DND-41 (cell line): ENCODE measurements around the gene EPM2A.

Experiments used
- ATAC-seq: fragments of 200-7000 bp; cut with Tn5 transposase; 3 replicates; pipeline ENCODE4 v1.9.1; 2021; ENCODE audit warnings: low read depth; ENCODE audit not compliant: insufficient read depth
- DNase-seq: peaks from one replicate; pipeline ENCODE4 v3.0.0-alpha.2; 2020
- H2AFZ ChIP-seq: 2 replicates; pipeline ENCODE4 v1.6.0; 2012; ENCODE audit warnings: low read depth, low read length
- H3K27ac ChIP-seq: 2 replicates; pipeline ENCODE4 v1.5.1; 2012; ENCODE audit warnings: low read length, inconsistent platforms
- H3K27me3 ChIP-seq: fragments of 200-600 bp; sonication (generic); 2 replicates; pipeline ENCODE4 v1.6.0; 2012; ENCODE audit warnings: low read length, mild to moderate bottlenecking, inconsistent platforms; ENCODE audit not compliant: insufficient read depth, poor library complexity
- H3K36me3 ChIP-seq: 2 replicates; pipeline ENCODE4 v1.5.1; 2012; ENCODE audit warnings: low read length, inconsistent platforms; ENCODE audit not compliant: insufficient read depth
- H3K4me1 ChIP-seq: 2 replicates; pipeline ENCODE4 v1.5.1; 2012; ENCODE audit warnings: mild to moderate bottlenecking, low read length; ENCODE audit not compliant: insufficient read depth
- H3K4me2 ChIP-seq: 2 replicates; pipeline ENCODE4 v1.6.0; 2012; ENCODE audit warnings: mild to moderate bottlenecking, moderate library complexity, low read length, inconsistent platforms; ENCODE audit not compliant: insufficient read depth
- H3K4me3 ChIP-seq, 2 experiments: fragments of 200-600 bp in 1 of 2; shearing (Covaris generic) in 1 of 2; 2 replicates each; pipeline ENCODE4 v1.5.1; 2012 to 2016; ENCODE audit warnings: inconsistent platforms in 2 of 2, low read length in 2 of 2, mild to moderate bottlenecking in 2 of 2, low read depth in 1 of 2, moderate library complexity in 1 of 2
- H3K79me2 ChIP-seq: 2 replicates; pipeline ENCODE4 v1.6.0; 2012; ENCODE audit warnings: low read length, inconsistent platforms; ENCODE audit not compliant: insufficient read depth
- H3K9ac ChIP-seq: 2 replicates; pipeline ENCODE4 v1.6.0; 2012; ENCODE audit warnings: low read depth, mild to moderate bottlenecking, inconsistent platforms, low read length, moderate library complexity
- H3K9me3 ChIP-seq: 2 replicates; pipeline ENCODE4 v1.5.1; 2012; ENCODE audit warnings: low read length, moderate library complexity, mild to moderate bottlenecking, inconsistent platforms; ENCODE audit not compliant: insufficient read depth, severe bottlenecking
- H4K20me1 ChIP-seq: 2 replicates; pipeline ENCODE4 v1.6.0; 2012; ENCODE audit warnings: low read length; ENCODE audit not compliant: insufficient read depth
- EZH2 ChIP-seq: IDR thresholded peaks from 3 replicates; pipeline ENCODE4 v1.6.1; 2012; ENCODE audit warnings: borderline replicate concordance, low read depth, mild to moderate bottlenecking, moderate library complexity, low read length, inconsistent platforms; ENCODE audit not compliant: severe bottlenecking
- TF ChIP-seq, protein P1 (sequence below): IDR thresholded peaks from 2 replicates; pipeline ENCODE4 v1.5.1; 2012; ENCODE audit warnings: borderline replicate concordance, low read length, moderate library complexity, mild to moderate bottlenecking; ENCODE audit not compliant: poor library complexity, severe bottlenecking; ENCODE audit errors: extremely low read depth

Gene EPM2A

GRCh38 chr6:145647602-145648001 is 87.7 kb downstream of the EPM2A start:
- ATAC-seq = no peak
- no peak overlapping the region for H3K4me3 ChIP-seq

GRCh38 chr6:145643760-145644159 is 91.6 kb downstream of the EPM2A start:
- DNase-seq (no peak), ATAC-seq (no peak)
- Histone ChIP-seq H3K79me2 (no peaks in the 10 kb centered on the region), H3K36me3 (no peaks in the 10 kb centered on the region), H3K27ac (no peak overlapping the region), H2AFZ (no peak overlapping the region), H3K4me3 (no peak overlapping the region), H4K20me1 (no peaks in the 10 kb centered on the region), H3K4me1 (no peaks in the 10 kb centered on the region), H3K27me3 (no peaks in the 10 kb centered on the region), H3K4me2 (no peak overlapping the region), H3K9ac (no peak overlapping the region), H3K9me3 (no peaks in the 10 kb centered on the region)
- TF ChIP-seq, protein P1, sequence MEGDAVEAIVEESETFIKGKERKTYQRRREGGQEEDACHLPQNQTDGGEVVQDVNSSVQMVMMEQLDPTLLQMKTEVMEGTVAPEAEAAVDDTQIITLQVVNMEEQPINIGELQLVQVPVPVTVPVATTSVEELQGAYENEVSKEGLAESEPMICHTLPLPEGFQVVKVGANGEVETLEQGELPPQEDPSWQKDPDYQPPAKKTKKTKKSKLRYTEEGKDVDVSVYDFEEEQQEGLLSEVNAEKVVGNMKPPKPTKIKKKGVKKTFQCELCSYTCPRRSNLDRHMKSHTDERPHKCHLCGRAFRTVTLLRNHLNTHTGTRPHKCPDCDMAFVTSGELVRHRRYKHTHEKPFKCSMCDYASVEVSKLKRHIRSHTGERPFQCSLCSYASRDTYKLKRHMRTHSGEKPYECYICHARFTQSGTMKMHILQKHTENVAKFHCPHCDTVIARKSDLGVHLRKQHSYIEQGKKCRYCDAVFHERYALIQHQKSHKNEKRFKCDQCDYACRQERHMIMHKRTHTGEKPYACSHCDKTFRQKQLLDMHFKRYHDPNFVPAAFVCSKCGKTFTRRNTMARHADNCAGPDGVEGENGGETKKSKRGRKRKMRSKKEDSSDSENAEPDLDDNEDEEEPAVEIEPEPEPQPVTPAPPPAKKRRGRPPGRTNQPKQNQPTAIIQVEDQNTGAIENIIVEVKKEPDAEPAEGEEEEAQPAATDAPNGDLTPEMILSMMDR = no peak
- no peak for TF ChIP-seq EZH2

More at GRCh38 chr6:145647602-145648001, 87.7 kb downstream of the EPM2A start:
- Histone ChIP-seq H2AFZ (no peak overlapping the region), H3K9me3 (no peaks in the 10 kb centered on the region), H3K9ac (no peak overlapping the region), H3K36me3 (no peaks in the 10 kb centered on the region), H3K27ac (no peak overlapping the region), H3K79me2 (no peaks in the 10 kb centered on the region), H3K4me2 (no peak overlapping the region), H3K27me3 (no peaks in the 10 kb centered on the region), H4K20me1 (no peaks in the 10 kb centered on the region), H3K4me1 (no peaks in the 10 kb centered on the region)
- no peak for DNase-seq
- TF ChIP-seq, protein P1 = no peak
- no peak for TF ChIP-seq EZH2

DNA sequence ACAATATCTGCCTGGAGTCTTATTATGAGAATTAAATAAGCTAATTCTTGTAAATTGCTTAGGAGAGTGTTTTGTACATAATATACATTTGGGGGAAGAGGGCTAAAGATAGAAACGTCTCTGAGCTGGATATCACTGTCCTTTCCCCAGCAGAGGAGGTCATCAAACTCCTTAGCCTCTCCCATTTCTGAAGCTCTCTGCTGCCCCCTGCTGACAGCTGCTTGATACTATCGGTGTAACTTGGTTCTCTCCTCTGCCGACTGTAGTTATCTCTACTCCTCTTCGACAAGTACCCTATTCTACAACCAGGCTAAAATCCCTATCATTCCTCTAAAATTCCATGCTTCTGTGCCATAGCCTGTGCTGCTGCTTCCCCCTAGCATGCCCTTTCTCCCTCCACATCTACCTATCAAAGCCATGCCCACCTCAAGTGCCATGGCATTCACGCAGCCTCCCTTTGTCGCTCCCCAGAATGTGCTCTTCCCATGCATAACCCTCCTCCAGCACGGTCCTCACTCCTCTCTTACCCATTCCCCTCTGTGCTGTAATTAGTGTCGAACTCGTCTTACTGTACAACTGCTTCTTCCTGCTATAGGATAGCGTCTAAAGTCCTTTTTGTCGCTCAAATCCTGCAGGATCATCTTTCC is 101.2 kb downstream of the EPM2A start:
- Histone ChIP-seq H4K20me1 (no peaks in the 10 kb centered on the region), H3K9ac (no peak overlapping the region), H3K9me3 (no peaks in the 10 kb centered on the region), H2AFZ (no peak overlapping the region), H3K36me3 (no peaks in the 10 kb centered on the region), H3K27ac (no peak overlapping the region), H3K79me2 (no peaks in the 10 kb centered on the region), H3K27me3 (no peaks in the 10 kb centered on the region), H3K4me1 (no peaks in the 10 kb centered on the region), H3K4me3 (no peak overlapping the region), H3K4me2 (no peak overlapping the region)
- DNase-seq (peak; percentile 76), ATAC-seq (peak; percentile 96)
- TF ChIP-seq, protein P1 = peak; percentile 89
- TF ChIP-seq EZH2 = no peak

DNA sequence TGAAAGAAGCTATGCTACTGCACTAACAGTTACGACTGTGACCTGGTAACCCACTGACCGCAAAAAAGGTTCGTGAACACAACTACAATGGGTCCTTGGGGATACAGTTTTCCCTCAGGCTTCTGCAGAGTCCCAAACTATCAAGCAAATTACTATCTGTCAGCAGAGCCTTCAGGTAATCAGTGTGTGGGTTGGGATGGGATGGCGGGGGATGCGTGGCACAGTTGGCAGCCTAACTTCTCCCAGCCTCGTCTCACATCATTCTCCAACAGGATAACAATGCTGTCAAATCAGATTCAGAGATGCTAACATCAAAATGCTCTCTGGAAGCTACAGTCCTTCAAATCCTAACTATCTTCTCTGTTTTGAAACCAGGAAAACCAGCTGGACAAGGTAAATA is 102.3 kb downstream of the EPM2A start:
- no peak overlapping the region for H3K27ac ChIP-seq
- H4K20me1 ChIP-seq = no peaks in the 10 kb centered on the region
- H3K79me2 ChIP-seq = no peaks in the 10 kb centered on the region
- H3K36me3 ChIP-seq = no peaks in the 10 kb centered on the region
- H3K27me3 ChIP-seq = no peaks in the 10 kb centered on the region
- no peak overlapping the region for H2AFZ ChIP-seq
- H3K9me3 ChIP-seq = no peaks in the 10 kb centered on the region
- ATAC-seq (no peak), DNase-seq (no peak)
- H3K4me3 ChIP-seq = no peak overlapping the region
- H3K9ac ChIP-seq = no peak overlapping the region
- H3K4me1 ChIP-seq = no peaks in the 10 kb centered on the region
- TF ChIP-seq EZH2 = no peak
- TF ChIP-seq, protein P1 = no peak
- H3K4me2 ChIP-seq = no peak overlapping the region
